GM19099 (cell line): ENCODE data around the gene SCLT1.

Experiments used
- POLR2A ChIP-seq: IDR thresholded peaks from 3 replicates; pipeline ENCODE4 v1.6.1; 2011; ENCODE audit warnings: low read depth; ENCODE audit not compliant: insufficient read length; ENCODE audit errors: extremely low read depth

Gene SCLT1

GRCh38 chr4:128930051-128930450 lies 163.3 kb downstream of the SCLT1 start:
- no peak for TF ChIP-seq POLR2A

- TF ChIP-seq POLR2A: no peak
Observed at GRCh38 chr4:128924951-128925350, 168.4 kb downstream of the SCLT1 start.

GRCh38 chr4:128921954-128922353 lies 171.4 kb downstream of the SCLT1 start:
- TF ChIP-seq POLR2A: no peak

- no peak for TF ChIP-seq POLR2A
Observed at GRCh38 chr4:128917781-128918180, 175.6 kb downstream of the SCLT1 start.

- TF ChIP-seq POLR2A: no peak
Observed at GRCh38 chr4:128916832-128917231, 176.5 kb downstream of the SCLT1 start.

- TF ChIP-seq POLR2A: no peak
Observed at GRCh38 chr4:128915544-128915943, 177.8 kb downstream of the SCLT1 start.

GRCh38 chr4:128913228-128913627 lies 180.1 kb downstream of the SCLT1 start:
- TF ChIP-seq POLR2A: no peak

- TF ChIP-seq POLR2A: no peak
Observed at GRCh38 chr4:128908735-128909134, 184.6 kb downstream of the SCLT1 start.

GRCh38 chr4:128907981-128908380 lies 185.4 kb downstream of the SCLT1 start:
- no peak for TF ChIP-seq POLR2A

- TF ChIP-seq POLR2A: no peak
Observed at GRCh38 chr4:128906581-128906980, 186.8 kb downstream of the SCLT1 start.

GRCh38 chr4:128904821-128905220 lies 188.5 kb downstream of the SCLT1 start:
- TF ChIP-seq POLR2A: no peak

GRCh38 chr4:128880662-128881061 lies 212.7 kb downstream of the SCLT1 start:
- TF ChIP-seq POLR2A: no peak

GRCh38 chr4:128879971-128880370 lies 213.4 kb downstream of the SCLT1 start:
- no peak for TF ChIP-seq POLR2A

- no peak for TF ChIP-seq POLR2A
Observed at GRCh38 chr4:128879283-128879682, 214.1 kb downstream of the SCLT1 start.

- TF ChIP-seq POLR2A: no peak
Observed at GRCh38 chr4:128877934-128878333, 215.4 kb downstream of the SCLT1 start.

GRCh38 chr4:128876200-128876599 lies 217.1 kb downstream of the SCLT1 start:
- TF ChIP-seq POLR2A: no peak

- TF ChIP-seq POLR2A: no peak
Observed at GRCh38 chr4:128871948-128872347, 221.4 kb downstream of the SCLT1 start.

- TF ChIP-seq POLR2A: no peak
Observed at GRCh38 chr4:128869776-128870509, 223.4 kb downstream of the SCLT1 start.

- TF ChIP-seq POLR2A: no peak
Observed at GRCh38 chr4:128868758-128869157, 224.6 kb downstream of the SCLT1 start.
